ENCODE data around the gene FBXO4.

DNA sequence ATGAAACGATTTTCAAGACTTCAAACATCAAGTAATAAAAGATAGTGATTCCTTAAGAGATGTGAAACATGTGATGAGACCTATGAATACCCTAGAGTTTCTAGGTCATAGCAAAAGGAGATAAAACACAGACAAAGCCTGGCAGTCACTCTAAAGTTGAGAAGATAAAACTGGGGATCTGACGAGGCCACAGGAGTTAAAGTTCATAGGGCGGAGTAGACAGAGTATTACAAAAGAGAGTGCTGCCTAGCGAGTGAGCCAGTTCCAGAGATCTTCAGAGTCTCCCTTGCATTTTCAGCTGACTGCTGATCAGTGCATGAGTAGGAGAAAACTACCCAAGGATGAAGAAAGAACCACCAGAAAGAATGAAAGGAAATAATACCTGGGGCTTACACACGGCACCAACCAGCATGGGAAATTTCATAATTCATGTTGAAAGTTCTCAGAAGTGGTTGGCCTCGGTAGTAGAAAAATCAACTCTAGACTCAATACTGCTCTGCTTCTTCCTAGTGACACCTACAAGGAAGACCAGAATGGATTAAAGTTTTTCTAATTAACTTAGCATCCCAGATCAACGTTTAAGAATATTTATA is 30.4 kb downstream of the FBXO4 start:
- TF ChIP-seq POLR2A (IDR thresholded peaks at IDR 0.05; ENCODE audit: low read length) (no peak), GATA1 (IDR thresholded peaks at IDR 0.05; ENCODE audit: low read depth, low read length) (no peak)
